Ureter (tissue), 1 donor: Measurements from ENCODE around the gene LRP2BP. TPM values are rescaled to one million over a fixed set of nuclear protein-coding genes. Genes with fewer than 3 reads are reported as not detected.
"Not testable (repeated sequence)": the region's sequence is repeated elsewhere in the genome, so short reads cannot be mapped to it uniquely, and the experiment has no call there.

Experiments used
- DNase-seq: peaks from one replicate; pipeline ENCODE4 v3.0.0-alpha.2; 2020; ENCODE audit warnings: low spot score
- total RNA-seq: library from RNA; stranded (reverse); gene quantifications from one replicate; pipeline ENCODE4 v1.2.4, GENCODE V29; 2023
- donor health status: DM: yes; HTN: yes; CAD: no.

Gene LRP2BP
- total RNA-seq, 1 donor from 2014 or later: 2.1 TPM

DNA sequence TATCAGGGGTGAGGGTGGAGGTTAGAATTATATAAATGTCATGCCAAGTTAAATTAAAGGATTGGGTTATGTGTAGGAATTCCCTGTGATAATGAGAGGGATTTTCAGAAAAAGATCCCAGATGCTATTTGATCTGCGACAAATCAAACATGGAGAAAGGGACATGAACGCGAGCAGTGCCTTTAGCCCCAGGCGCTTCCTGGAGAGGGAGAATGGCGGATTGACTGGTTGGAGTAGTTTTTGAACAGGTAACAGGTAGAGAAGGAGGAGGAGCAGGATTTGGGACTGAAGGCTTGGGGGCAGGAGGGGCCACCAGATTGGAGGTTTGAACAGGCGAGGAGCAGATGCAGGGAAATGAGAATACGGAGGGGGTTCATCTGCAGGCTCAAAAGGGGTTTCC lies 67.1 kb downstream of the LRP2BP start:
- no peak for DNase-seq

DNA sequence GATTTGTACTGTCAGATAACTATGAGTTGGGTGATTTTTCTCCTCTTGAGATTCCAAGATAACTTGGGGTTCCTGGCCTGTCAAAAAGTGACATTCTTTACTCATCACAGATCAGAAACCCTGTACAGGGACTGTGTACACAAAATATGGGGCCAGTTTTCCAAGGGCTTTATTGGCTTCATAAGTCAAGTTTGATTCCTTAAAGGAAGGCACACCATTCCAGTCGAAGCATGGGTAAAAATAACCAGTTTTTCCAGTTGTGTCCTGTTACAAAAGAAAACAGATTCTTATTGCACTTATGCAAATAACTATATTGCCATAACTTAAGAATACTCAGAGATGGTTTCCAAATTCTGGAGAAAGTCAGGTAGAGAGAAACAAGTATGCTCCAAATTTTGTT lies 70.0 kb downstream of the LRP2BP start:
- not testable (repeated sequence) for DNase-seq

DNA sequence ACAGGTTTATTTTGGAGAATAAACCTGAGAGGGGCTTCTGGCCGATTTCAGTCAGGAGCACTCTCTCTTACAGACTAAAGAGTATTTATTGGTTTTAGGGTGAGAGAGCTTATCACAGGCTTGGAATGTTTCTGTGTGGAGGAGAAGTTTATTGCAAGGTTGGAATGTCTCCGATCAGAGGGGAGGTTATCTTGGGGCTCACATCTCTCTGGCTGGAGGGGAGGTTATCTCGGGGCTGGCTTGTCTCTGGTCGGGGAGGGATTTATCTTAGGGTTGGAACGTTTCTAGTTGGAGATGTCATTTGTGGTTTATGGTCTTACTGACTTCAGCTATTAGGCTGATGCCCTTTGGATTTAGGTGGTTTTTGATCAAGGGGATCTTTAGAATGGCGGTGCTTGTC lies 71.4 kb downstream of the LRP2BP start:
- DNase-seq: not testable (repeated sequence)

DNA sequence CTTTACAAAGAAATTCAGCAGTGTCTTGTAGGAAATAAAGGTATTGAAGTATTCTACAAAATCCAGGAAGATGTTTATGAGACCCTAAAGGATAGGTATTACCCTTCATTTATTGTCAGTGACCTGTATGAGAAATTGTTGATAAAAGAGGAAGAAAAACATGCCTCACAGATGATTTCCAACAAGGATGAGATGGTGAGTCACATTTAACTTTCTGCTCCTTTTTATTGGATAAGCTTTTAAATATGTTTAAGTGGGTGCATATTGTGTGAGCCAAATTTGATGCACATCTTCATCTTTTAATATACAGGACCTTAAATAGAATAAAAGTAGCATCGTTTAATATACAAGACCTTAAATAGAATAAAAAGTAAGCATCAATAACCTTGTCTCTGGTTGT lies 72.1 kb downstream of the LRP2BP start:
- no peak for DNase-seq

DNA sequence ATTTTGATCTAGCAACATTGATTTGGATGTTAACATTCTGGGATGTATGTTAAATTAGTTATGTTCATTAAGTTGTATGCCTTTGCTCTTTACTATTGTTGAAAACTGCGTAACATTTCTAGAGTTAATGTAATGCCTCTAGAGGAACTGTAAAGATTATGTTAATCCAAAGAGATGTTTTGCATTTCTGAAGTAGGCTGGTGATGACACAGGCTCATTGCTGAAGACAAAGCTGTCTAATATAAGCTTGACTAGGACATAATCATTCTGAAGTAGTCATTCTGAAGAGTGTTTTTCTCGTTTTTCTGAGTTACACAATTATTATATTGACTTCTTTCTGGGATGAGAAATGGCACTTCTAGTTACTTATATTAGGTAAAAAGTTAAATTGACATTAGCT lies 72.9 kb downstream of the LRP2BP start:
- no peak for DNase-seq

DNA sequence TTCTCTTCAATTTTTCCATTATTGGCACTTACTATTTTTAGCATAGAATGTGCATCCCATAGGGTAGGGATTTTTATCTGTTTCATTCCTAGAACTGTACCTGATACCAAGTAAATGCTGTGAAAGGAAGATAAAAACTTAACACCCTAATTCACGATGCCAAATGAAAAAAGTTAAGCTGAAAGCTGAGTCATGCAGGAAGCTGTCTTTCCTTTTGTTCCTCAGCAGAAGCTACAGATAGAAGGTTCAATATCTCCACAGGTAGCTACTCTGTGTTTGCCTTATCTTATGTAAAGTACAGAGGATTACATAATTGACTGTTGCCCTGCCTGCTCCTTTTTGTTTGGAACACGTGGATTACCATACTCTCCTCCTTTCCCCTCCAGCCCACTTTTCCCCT lies 77.0 kb downstream of the LRP2BP start:
- no peak for DNase-seq

DNA sequence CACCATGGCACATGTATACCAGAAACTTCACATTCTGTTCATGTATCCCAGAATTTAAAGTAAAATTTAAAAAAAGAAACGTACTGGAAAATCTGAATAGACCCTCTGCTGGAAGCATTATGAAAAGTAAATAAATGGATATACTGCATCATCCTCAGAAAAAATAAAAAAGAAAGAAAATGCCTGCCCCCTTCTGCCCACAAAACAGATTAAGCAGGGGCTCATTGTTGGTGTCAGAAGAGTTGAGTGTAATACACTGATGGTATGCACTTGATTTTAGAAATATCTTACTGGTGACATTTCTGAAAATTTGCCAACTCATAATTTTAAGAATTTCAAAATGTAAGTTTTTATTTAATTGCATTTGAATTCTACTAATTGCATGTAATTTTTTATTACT lies 77.8 kb downstream of the LRP2BP start:
- no peak for DNase-seq

DNA sequence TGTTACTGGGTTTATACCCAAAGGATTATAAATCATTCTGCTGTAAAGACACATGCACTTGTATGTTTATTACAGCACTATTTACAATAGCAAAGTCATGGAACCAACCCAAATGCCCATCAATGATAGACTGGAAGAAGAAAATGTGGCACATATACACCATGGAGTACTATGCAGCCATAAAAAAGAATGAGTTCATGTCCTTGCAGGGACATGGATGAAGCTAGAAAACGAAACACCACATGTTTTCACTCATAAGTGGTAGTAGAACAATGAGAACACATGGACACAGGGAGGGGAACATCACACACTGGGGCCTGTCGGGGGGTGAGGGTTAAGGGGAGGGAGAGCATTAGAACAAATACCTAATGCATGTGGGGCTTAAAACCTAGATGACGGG lies 78.3 kb downstream of the LRP2BP start:
- DNase-seq: not testable (repeated sequence)

Other genes with a start within 250 kb of the LRP2BP start
- 49.3 TPM for gene CFAP97, start 191.9 kb downstream of the LRP2BP start, total RNA-seq
- 17.4 TPM for gene SNX25, start 186.3 kb downstream of the LRP2BP start, total RNA-seq
- 11.9 TPM for gene ANKRD37, start 917 bp upstream of the LRP2BP start, total RNA-seq
- gene UFSP2, start 30.0 kb upstream of the LRP2BP start, total RNA-seq: 37.3 TPM
- gene CCDC110, start 75.8 kb upstream of the LRP2BP start, total RNA-seq: 2.3 TPM
- 127 TPM for gene PDLIM3, start 139.6 kb upstream of the LRP2BP start, total RNA-seq